ENCODE measurements around the gene RASSF6.
"Not testable (repeated sequence)": the region's sequence is repeated elsewhere in the genome, so short reads cannot be mapped to it uniquely, and the experiment has no call there.

Gene RASSF6

GRCh38 chr4:73575660-73576059 is 44.6 kb downstream of the RASSF6 start:
- DNase-seq (ENCODE audit: low spot score), result no peak

- DNase-seq (ENCODE audit: low spot score), result peak; percentile 68
These were observed 46.3 kb downstream of the RASSF6 start for GRCh38 chr4:73573794-73574528.

GRCh38 chr4:73550865-73551264 is 69.4 kb downstream of the RASSF6 start:
- DNase-seq (ENCODE audit: low spot score), result not testable (repeated sequence)

- no peak for DNase-seq (ENCODE audit: low spot score)
These were observed 75.6 kb downstream of the RASSF6 start for GRCh38 chr4:73544620-73545019.

- DNase-seq (ENCODE audit: low spot score), result no peak
These were observed 79.0 kb downstream of the RASSF6 start for GRCh38 chr4:73541251-73541650.

- DNase-seq (ENCODE audit: low spot score), result no peak
These were observed 79.4 kb downstream of the RASSF6 start for GRCh38 chr4:73540826-73541225.

- no peak for DNase-seq (ENCODE audit: low spot score)
These were observed 80.8 kb downstream of the RASSF6 start for GRCh38 chr4:73539386-73539785.

- DNase-seq (ENCODE audit: low spot score), result no peak
These were observed 82.1 kb downstream of the RASSF6 start for GRCh38 chr4:73538162-73538561.

GRCh38 chr4:73533515-73534422 is 86.5 kb downstream of the RASSF6 start:
- no peak for DNase-seq (ENCODE audit: low spot score)

GRCh38 chr4:73528171-73528570 is 92.1 kb downstream of the RASSF6 start:
- no peak for DNase-seq (ENCODE audit: low spot score)

- no peak for DNase-seq (ENCODE audit: low spot score)
These were observed 93.0 kb downstream of the RASSF6 start for GRCh38 chr4:73527196-73527595.

- no peak for DNase-seq (ENCODE audit: low spot score)
These were observed 94.6 kb downstream of the RASSF6 start for GRCh38 chr4:73525611-73526010.

- no peak for DNase-seq (ENCODE audit: low spot score)
These were observed 97.1 kb downstream of the RASSF6 start for GRCh38 chr4:73523126-73523525.

Data from kidney capillary endothelial cell (primary cell).